ENCODE results near the gene CACNA1H.

CACNA1H gene

DNA sequence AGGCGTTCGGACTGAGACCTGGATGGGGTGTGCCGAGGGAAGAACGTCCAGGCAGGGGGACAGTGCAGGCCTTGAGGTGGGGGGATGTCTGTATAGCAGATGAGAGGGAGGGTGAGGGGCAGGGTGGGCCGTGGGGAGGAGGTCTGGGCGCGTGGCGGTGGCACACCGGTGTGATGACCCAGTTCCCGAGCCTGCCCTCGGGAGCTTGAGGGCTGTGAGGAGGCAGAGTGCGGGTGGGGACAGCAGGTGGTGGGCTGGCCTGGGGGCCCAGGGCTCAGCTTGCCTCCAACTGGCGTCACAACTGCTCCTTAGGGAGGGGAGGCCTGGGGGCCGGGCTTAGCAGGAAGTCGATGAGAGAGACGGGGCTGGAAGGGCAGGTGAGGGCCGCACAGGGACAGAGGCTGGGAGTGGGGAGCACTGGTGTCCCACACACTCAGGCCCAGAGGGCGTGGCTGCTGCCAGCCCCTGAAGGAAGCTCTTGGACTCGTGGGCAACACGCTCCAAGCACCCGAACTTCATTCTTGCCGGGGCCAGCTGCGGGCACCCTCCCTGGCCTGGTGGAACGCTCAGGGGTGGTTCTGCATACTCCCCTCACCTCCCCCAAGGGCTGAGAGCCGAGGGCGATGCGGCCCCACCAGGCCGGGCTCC lies 6.5 kb downstream of the CACNA1H start:
- DNase-seq, result no peak

- DNase-seq, result no peak
These were observed 7.3 kb downstream of the CACNA1H start for GRCh38 chr16:1159973-1160772.

GRCh38 chr16:1160773-1161348 lies 8.0 kb downstream of the CACNA1H start:
- no peak for DNase-seq

DNA sequence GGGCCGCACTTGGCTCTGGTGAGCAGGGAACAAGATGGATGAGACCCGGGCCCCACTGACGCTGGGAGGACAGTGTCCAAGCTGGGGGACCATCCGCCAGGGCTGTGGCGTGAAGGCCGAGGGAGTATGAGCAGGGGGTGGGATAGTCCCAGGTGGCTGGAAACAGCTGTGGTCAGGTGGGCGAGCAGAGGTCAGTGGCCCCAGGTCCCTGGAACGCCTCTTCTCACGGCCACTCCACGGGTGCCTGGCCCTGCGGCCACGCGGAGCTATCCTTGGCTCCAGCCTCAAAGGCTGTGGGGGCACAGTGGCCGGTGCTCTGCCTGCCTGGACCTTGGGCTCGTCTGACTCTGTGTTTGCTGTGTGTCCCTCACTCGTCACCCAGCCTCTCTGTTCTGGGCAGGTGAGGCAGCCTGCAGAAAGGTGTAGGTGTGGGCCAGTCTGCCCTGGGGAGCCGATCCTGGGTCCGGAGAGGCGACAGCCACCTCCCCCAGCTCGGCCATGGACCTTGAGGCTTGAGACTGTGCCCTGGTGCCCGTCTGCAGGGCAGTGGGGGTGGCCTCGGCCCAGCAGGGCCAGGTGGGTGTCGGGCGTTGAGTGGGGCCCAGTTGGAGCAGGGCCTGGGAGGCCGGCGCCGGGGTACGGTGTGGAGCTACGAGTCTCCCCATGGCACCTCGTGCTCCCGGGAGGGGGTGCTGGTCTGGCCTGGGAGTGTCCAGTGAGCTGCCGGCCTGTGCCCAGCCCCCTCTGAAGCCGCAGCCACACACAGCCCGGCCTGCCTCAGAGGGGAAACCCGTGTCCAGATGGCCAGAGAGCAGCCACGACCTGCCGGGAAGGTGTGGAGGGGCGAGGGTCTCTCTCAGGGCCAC lies 10.0 kb downstream of the CACNA1H start:
- DNase-seq, result no peak

DNA sequence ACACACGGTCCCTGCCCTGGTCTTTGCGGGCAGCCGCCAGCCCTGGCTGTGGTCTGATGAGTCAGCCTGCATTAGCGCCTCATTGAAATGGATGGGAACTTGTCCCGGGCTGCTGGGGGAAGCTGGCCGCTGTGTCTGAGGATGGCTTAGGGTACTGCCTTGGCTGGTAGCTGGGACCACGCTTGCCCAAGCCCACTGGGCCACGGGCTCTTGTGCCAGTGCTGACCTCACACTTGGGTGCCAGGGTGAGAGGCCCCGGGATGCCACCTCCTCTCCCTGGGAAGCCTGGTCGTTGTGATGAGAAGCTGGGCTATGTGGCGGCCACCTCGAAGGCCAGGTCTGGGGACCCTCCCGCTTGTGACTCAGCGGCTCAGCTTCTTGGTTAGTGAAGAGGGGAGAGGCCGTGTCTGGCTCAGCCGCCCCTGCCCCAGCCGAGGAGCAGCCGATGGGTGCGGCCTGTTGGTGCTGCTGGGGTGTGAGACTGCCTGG lies 10.7 kb downstream of the CACNA1H start:
- no peak for DNase-seq

DNA sequence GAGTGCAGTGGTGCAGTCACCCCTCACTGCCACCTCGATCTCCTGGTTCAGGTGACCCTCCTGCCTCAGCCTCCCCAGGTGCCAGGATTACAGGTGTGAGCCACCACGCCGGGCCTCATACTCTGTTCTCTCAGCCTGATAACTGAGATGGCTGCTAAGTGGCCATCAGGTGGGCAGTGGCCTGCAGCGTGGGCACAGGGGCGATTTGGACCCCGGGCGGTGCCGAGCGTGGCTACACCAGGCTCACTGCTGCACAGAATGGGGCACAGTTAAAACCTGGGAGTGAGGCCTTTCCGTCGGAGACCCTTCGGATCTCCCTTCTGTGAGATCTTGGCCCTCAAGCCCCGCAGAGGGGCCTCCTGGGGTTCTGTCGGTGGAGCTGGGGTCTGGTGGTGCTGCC lies 11.5 kb downstream of the CACNA1H start:
- DNase-seq, result no peak

GRCh38 chr16:1164975-1165374 lies 12.1 kb downstream of the CACNA1H start:
- no peak for DNase-seq

DNA sequence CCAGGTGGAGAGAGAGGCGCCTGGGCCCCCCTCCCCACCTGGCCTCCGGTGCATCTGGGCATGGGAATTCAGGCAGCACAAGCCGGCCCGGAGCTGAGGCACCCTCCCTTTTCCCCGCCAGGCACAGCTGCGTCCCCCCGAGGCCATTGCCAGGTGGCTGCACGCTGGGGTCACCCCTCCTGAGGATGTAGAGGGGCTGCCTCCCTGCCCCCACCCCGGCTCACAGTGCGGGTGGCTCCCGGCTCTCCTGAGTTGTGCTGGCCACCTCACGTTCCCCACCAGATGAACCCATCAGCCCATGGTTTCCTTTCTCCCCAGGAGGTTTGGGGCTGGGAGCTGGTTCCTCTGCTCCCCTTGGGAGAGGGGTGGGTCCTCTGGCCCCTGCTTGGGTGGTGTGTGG lies 12.6 kb downstream of the CACNA1H start:
- no peak for DNase-seq

- no peak for DNase-seq
These were observed 14.6 kb downstream of the CACNA1H start for GRCh38 chr16:1167276-1168107.

- DNase-seq, result no peak
These were observed 15.9 kb downstream of the CACNA1H start for GRCh38 chr16:1168837-1169236.

- DNase-seq, result no peak
These were observed 16.6 kb downstream of the CACNA1H start for GRCh38 chr16:1169285-1170075.

DNA sequence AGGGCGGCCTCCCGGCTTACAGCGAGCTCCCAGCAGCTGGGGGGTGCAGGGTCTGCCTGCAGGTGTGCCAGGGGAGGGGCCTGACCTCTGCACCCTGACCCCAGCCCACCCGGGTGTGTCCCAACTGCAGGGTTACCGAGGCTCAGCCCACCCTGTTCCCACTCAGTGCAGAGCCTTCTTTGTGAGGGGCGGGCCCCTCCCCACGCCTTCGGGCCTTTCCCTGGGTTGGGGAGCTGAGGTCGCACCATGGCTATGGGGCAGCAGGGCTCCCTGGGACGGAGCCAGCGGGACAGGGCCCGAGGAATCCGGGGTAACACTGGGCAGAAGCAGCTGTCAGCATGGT lies 17.1 kb downstream of the CACNA1H start:
- no peak for DNase-seq

DNA sequence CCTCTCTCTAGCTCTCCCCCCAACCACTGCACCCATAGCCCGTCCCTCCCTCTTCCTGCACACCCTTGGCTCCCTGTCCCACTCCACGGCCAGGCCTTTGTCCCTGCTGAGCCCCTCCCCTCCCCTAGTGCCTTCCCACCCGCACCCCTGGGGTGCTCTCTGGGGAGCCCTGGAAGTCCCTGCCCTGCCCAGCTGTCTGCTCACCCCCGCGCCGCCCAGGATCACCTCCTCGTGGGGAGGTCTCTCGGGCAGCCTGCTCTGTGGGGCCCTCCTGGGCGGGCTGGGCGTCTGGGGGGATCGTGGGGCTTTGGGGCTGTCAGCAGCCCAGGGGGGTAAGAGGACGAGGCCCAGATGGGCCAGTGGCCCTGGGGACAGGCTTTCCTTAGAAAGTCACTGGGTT lies 18.1 kb downstream of the CACNA1H start:
- no peak for DNase-seq

DNA sequence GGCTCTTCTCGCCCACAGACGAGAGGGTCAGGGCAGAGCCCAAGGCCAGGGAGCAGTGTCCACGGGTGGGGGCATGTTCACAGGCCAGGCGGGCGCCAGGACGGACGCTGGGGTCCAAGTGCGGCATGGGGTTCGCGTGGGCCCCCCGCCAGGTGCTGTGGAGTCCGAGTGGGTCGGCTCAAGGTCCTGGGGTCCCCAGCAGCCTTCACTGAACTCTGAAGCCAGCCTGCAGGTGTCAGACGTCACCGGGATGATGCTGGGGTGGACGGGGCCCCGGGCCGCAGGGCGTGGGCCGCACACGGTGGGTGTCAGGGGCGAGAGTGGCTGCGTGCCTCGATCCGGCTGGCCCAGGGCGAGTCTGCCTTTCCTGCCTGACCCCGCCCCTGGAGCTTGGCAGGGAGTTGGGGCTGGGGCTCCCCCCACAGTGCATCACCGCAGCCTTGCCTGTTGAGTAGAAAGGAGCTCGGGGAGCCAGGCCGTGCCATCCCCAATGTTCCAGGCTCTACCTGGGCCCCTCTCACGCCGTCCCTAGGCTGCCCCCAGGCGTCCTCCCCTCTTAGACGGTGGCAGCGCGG lies 19.0 kb downstream of the CACNA1H start:
- DNase-seq, result no peak

DNA sequence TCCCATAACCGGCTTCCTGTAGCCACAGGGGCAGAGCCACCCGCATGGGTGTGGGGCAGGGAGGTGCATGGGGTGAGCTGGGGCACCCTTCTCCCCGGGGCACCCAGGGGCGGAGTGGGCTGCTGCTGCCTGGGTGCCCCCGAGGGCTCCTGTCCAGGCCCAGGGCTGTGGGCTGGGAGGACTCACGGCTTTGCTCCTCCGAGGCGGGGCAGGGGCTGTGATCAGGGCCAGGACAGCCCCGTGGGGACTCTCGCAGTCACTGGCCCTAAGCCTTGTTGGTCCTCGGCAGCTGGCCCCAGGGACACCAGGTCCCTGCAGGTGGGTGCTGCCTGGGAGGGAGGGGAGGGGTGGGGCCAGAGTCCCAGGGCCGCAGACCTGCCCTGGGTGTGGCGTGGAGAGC lies 19.7 kb downstream of the CACNA1H start:
- no peak for DNase-seq

GRCh38 chr16:1173788-1174451 lies 21.0 kb downstream of the CACNA1H start:
- no peak for DNase-seq

DNA sequence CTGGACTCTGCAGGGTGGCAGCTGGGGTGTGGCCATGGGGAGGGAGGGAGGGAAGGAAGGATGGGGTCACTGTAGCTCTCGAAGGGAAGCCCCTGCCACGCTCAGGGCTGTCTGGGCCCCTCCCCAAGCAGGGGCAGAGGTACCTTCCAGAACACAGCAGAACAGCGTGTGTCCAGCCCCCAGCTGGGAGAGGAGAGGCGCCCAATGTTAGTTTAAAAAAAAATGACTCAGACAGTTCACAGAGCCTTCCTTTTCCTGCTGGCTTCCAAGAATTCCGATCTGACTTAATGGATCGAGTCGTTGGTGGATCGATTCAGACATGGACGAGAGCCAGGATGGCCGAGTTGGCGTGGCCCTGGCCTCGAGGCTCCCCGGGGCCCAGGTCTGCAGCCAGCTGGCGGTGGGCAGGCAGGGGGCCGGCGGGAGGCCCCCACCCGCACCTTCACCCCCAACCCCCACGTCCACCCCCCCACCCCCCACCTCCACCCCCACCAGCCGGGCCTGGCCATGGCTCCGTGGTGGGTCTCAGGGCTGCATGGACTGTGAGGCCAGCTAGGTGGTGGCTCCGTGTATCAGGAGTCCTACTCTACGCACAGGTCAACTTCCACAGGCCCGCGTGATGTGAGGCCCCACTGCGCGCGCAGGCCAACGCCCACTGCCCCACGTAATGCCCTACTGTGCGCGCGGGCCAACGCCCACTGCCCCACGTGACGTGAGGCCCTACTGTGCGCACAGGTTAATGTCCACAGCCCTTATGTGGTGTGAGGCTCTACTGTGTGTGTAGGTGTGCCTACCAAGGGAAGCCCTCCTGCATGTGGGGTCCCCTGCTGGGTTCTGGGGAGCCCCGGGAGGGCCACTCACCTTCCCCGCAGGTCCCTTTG lies 21.8 kb downstream of the CACNA1H start:
- no peak for DNase-seq

- no peak for DNase-seq
These were observed 22.8 kb downstream of the CACNA1H start for GRCh38 chr16:1175566-1176279.
